Stomach (tissue), 4 donors: ENCODE data around the gene KRTAP5-11.

Experiments used
- CTCF ChIP-seq, 7 experiments: fragments of 450-650 bp in 4 of 7; fragments of 200-600 bp in 3 of 7; sonication (generic) in 3 of 7; IDR thresholded peaks; one replicate each; pipeline ENCODE4 v1.5.1; 2016 to 2019; ENCODE audit warnings: antibody characterized with exemption in 7 of 7, control low read depth in 2 of 7, mild to moderate bottlenecking in 1 of 7
- EP300 ChIP-seq: sonication (generic); formaldehyde crosslinking; IDR thresholded peaks from one replicate; pipeline ENCODE4 v1.6.1; 2017; ENCODE audit warnings: antibody characterized with exemption
- POLR2AphosphoS5 ChIP-seq, 3 donors: sonication (generic); formaldehyde crosslinking; IDR thresholded peaks; one replicate each; pipeline ENCODE4 v1.6.1; 2016; ENCODE audit warnings: antibody characterized with exemption in 3 of 3

DNA sequence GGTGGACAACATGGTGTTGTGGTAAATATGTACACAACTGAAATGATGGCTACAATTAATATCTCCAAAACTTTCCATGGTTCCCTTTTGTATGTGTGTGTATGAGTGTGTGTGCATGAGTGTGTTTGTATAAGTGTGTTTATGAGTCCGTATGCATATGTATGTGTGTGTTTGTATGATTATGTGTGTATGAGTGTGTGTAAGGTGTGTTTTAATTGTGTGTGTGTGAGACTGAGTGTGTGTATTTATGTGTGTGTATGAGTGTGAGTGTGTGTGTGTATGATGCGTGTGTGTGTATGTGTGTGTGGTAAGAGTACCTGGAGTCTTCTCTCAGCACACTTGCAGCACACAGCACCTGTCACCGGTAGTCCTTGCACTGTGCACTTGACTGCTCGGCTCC lies 26.7 kb downstream of the KRTAP5-11 start:
- no peak for TF ChIP-seq EP300
- no peak for TF ChIP-seq CTCF (IDR thresholded peaks at IDR 0.05)
- TF ChIP-seq POLR2AphosphoS5 (IDR thresholded peaks at IDR 0.05): no peak
